ENCODE data around the gene BRSK1.
A peak's percentile ranks its signal among the peaks of the same experiment; 100 is the strongest.

BRSK1 gene

GRCh38 chr19:55350620-55351315, 67.0 kb downstream of the BRSK1 start:
- no peak for DNase-seq (ENCODE audit: extremely low read depth in 1 of 2, low read depth in 1 of 2)

GRCh38 chr19:55352040-55352439, 68.2 kb downstream of the BRSK1 start:
- no peak for DNase-seq (ENCODE audit: extremely low read depth in 1 of 2, low read depth in 1 of 2)

DNA sequence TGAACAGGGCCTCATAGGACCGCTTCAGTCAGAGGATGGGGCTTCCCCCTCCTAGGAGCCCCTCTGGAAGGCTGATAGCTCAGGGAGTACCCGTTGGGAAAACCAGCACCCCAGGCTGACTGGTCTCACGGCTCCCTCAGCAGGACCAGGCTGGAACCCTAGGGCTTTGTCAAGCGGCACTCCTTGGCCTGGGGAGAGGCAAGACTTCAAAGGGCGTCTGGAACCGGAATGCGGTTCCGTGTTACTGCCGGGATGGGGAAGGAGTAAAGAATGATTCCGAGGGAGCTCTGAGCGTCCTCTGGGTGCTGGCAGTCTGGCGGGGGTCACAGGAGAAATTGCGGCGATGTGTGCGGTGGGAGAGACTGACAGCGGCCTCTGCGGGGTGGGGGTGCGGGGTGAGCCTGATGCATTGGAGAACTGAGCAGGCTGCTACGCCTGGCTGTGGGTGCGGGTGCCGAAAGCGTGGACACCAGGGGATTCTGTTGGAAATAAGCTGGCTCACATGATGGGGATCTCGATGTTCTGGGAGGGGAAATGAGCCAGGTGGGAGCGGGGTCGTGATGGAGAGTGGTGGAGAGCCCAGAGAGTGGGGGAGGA, 68.8 kb downstream of the BRSK1 start:
- no peak for DNase-seq (ENCODE audit: extremely low read depth in 1 of 2, low read depth in 1 of 2)

DNA sequence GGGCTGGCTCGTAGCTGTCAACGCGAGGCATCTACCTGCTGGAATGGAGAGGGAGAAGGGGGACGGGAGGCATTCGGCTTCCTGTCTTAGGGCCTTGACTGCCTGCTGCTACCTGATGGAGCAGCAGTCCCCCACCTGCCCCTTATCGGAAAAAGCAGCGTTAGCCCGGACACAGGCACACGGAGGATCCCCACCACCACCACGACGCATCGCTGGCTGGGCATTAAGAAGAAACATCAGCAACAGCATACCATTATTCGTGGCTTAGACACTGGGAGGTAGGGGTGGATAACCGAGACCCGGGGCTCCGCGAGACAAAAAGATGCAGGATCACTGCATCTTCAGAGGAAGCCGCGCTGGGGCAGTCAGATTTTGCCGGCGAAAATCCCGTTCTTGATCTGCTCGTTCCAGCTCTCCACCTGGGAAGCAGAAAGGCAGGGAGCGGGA, 69.6 kb downstream of the BRSK1 start:
- no peak for DNase-seq (ENCODE audit: extremely low read depth in 1 of 2, low read depth in 1 of 2)

- peak in 1 of 2 donors; percentile 10 for DNase-seq (ENCODE audit: extremely low read depth in 1 of 2, low read depth in 1 of 2)
These were observed 70.3 kb downstream of the BRSK1 start for GRCh38 chr19:55353803-55354697.

GRCh38 chr19:55354698-55355212, 71.0 kb downstream of the BRSK1 start, which contains the start of gene COX6B2:
TSS of gene COX6B2 (minus strand) at chr19:55354719. CDS start at chr19:55354521, 198 bp downstream.
- DNase-seq (ENCODE audit: extremely low read depth in 1 of 2, low read depth in 1 of 2) = no peak

- DNase-seq (ENCODE audit: extremely low read depth in 1 of 2, low read depth in 1 of 2) = no peak
These were observed 71.5 kb downstream of the BRSK1 start for GRCh38 chr19:55355213-55355821.

DNA sequence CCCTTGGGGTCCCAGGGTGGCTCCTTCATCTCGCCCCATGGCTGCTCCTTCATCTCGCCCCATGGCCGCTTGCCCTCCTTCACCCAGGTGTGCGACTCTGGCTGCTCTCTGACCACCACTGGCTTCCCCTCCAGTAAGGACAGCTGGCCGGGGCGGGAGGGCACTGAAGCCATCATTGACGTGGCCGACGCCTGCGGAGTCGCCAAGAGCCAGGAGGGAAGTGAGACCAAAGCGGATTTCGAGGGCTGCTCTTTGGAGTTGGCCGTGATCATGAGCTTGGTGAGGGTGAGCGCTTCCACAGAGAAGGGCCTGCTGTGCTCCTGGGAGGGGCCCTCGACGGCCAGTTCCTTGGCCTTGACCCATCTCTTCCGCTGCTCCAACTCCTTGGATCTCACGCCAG, 74.7 kb downstream of the BRSK1 start:
- no peak for DNase-seq (ENCODE audit: extremely low read depth in 1 of 2, low read depth in 1 of 2)

DNA sequence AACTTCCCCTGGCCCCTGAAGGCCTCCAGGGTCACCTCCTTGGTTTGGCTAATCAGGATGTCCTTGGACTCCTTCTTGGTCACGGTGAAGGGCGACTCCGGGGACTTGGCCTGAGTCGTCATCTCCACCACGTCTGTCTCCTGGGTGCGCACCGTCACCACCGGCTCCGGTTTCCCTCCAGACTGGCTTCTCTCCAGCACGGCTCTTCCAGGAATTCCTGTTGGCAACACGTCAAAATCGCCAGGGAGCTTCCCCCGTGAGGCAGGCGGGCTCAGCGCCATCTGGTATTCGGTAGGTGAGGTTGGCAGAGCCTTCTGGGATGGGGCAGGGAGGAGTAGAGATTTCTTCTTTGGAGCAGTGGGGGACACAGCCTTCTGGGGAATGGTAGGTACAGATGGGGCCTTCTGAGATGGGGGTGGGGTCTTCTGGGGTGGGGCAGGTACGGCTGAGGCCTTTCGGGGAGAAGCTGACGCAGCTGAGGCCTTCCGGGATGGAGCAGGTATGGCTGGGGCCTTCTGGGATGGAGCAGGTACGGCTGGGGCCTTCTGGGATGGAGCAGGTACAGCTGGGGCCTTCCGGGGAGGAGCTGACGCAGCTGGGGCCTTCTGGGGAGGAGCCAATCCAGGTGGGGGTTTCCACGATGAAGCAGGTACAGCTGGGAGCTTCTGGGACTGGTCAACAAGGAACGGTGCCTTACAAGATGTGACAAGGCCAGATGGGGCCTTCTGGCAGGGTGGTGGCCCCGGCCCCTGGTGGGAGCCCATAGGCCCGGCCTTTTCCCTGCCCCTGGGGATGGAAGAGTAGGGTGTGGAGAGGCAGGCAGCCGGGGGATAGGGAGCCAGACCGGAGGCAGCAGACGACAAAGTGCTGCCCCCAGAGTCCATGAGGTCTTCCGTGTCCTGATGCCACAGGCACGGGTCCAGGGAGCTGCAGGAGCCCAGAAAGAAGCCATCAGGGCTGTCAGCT, 75.4 kb downstream of the BRSK1 start:
- DNase-seq (ENCODE audit: extremely low read depth in 1 of 2, low read depth in 1 of 2) = no peak

DNA sequence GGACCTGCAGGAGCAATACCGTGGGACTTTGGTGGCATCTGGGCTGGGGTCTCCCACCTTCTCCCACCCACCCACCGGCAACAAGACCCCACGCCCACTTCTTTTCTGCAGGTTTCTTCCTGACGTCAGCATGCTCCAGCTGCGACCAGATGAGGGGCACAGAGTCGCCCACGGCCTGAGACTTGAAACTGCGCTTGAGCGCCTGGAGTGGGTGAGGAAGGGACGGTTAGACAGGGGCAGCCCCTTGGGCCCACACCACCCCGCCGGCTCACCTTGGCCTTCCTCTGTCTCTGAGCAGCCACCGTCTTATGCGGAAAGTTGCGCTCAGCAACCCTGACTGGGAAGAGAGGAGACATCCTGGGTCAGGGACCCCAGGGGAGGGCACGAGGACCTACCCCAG, 77.1 kb downstream of the BRSK1 start:
- DNase-seq (ENCODE audit: extremely low read depth in 1 of 2, low read depth in 1 of 2) = no peak
